Panc1 (cell line): Measurements from ENCODE around the gene POMT2. TPM values are rescaled to one million over a fixed set of nuclear protein-coding genes. Genes with fewer than 3 reads are reported as not detected.

ENCODE experiments used
- ATAC-seq: fragments of 200-7000 bp; cut with Tn5 transposase; 2 replicates; pipeline ENCODE4 v1.9.1; 2020; ENCODE audit warnings: mild to moderate bottlenecking, moderate library complexity
- BruUV-seq: library from RNA; stranded (reverse); fragments of 400-500 nt; replicated peaks from 2 replicates; lab custom pipeline; 2021; lab: Mats Ljungman, UMichigan
- CTCF ChIA-PET: fragments of 300-600 bp; sonication (Branson Sonifier 250); formaldehyde crosslinking; loops from one replicate; lab custom pipeline; 2022; ENCODE audit warnings: antibody characterized with exemption; lab: Charles Lee
- POLR2A ChIA-PET: fragments of 300-600 bp; sonication (Branson Sonifier 250); formaldehyde crosslinking; loops from one replicate; lab custom pipeline; 2022; ENCODE audit warnings: antibody characterized with exemption; lab: Charles Lee
- DNase-seq: peaks from one replicate; pipeline ENCODE4 v3.0.0-alpha.2; 2010; ENCODE audit warnings: low read depth, low spot score
- H3K27ac ChIP-seq: 2 replicates; pipeline ENCODE4 v1.5.1; 2011; ENCODE audit warnings: mild to moderate bottlenecking, low read length, inconsistent platforms
- H3K27me3 ChIP-seq: fragments of 200-500 bp; sonication (Bioruptor generic); 2 replicates; pipeline ENCODE4 v1.6.0; 2014; ENCODE audit warnings: low read length, inconsistent platforms; ENCODE audit not compliant: control insufficient read depth, insufficient read depth
- H3K36me3 ChIP-seq: fragments of 200-500 bp; sonication (Bioruptor generic); 2 replicates; pipeline ENCODE4 v1.5.1; 2014; ENCODE audit warnings: inconsistent platforms, mild to moderate bottlenecking, low read length, moderate library complexity; ENCODE audit not compliant: control insufficient read depth, insufficient read depth
- H3K4me1 ChIP-seq: 2 replicates; pipeline ENCODE4 v1.5.1; 2011; ENCODE audit warnings: inconsistent platforms, mild to moderate bottlenecking, low read length, moderate library complexity; ENCODE audit not compliant: control insufficient read depth, insufficient read depth
- H3K4me3 ChIP-seq, 2 experiments: 2 replicates each; pipeline ENCODE4 v1.5.1; 2011 to 2012; ENCODE audit warnings: low read depth in 2 of 2, low read length in 2 of 2, mild to moderate bottlenecking in 2 of 2, inconsistent platforms in 1 of 2, moderate library complexity in 1 of 2
- H3K9me3 ChIP-seq: fragments of 200-500 bp; sonication (Bioruptor generic); 2 replicates; pipeline ENCODE4 v1.5.1; 2014; ENCODE audit warnings: low read depth, mild to moderate bottlenecking, inconsistent platforms, low read length, moderate library complexity; ENCODE audit not compliant: control insufficient read depth, insufficient read depth
- POLR2AphosphoS5 ChIP-seq: IDR thresholded peaks from 2 replicates; pipeline ENCODE4 v1.6.1; 2012; ENCODE audit warnings: mild to moderate bottlenecking, low read depth, low read length, moderate library complexity
- SIN3A ChIP-seq: IDR thresholded peaks from 2 replicates; pipeline ENCODE4 v1.6.1; 2012; ENCODE audit warnings: low read depth, mild to moderate bottlenecking, low read length, moderate library complexity, borderline replicate concordance; ENCODE audit not compliant: insufficient read depth
- TCF7L2 ChIP-seq: IDR thresholded peaks from 2 replicates; pipeline ENCODE4 v1.6.1; 2011; ENCODE audit warnings: mild to moderate bottlenecking, low read depth, low read length, inconsistent platforms
- in situ Hi-C: cut with HindIII; loops from 2 replicates; pipeline ENCODE4 v1.10.0; 2016; ENCODE audit warnings: low sequenced_read_pairs, low pct_unique_long_range_greater_than_20kb
- intact Hi-C: fragments of 100-400 bp; cut with micrococcal nuclease; formaldehyde crosslinking; loops from one replicate; pipeline ENCODE4 v1.10.0; 2022; ENCODE audit not compliant: unreplicated experiment
- total RNA-seq: library from RNA; stranded (reverse); gene quantifications from one replicate; pipeline ENCODE4 v1.2.1, GENCODE V29; 2021; ENCODE audit not compliant: unreplicated experiment
- TF ChIP-seq, protein P1 (sequence below): fragments of 450-650 bp; IDR thresholded peaks from 2 replicates; pipeline ENCODE4 v1.5.1; 2017; ENCODE audit warnings: mild to moderate bottlenecking
- TF ChIP-seq, protein P2 (sequence below), 2 experiments: IDR thresholded peaks; 2 replicates each; pipeline ENCODE4 v1.6.1; 2011 to 2012; ENCODE audit warnings: low read depth in 2 of 2, control low read depth in 1 of 2, low read length in 1 of 2, mild to moderate bottlenecking in 1 of 2, moderate library complexity in 1 of 2; ENCODE audit not compliant: insufficient read depth in 1 of 2

The POMT2 gene
- total RNA-seq, 1 experiment from 2014 or later: 43.5 TPM

DNA sequence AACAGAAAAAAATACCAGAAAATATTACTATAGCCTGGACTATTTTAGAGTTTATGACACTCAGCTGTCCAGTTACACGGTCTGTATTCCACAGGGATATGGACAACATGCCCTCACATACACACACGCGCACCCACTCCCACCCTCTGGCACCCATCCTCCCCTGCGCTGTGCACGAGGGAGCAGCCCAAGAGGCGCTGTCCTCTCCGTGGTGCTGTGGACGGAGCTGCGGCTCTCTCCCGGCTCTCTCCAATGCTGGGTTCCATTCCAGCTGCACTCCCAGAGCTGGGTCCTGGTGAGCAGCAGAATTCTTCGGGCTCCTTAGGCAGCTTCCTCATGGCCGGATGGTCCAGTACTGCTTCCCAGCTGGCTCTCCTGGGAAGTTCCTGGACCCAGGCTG lies 43.7 kb downstream of the POMT2 start:
- no peak for TF ChIP-seq SIN3A
- TF ChIP-seq TCF7L2: no peak
- TF ChIP-seq POLR2AphosphoS5: no peak
- TF ChIP-seq, protein P1, sequence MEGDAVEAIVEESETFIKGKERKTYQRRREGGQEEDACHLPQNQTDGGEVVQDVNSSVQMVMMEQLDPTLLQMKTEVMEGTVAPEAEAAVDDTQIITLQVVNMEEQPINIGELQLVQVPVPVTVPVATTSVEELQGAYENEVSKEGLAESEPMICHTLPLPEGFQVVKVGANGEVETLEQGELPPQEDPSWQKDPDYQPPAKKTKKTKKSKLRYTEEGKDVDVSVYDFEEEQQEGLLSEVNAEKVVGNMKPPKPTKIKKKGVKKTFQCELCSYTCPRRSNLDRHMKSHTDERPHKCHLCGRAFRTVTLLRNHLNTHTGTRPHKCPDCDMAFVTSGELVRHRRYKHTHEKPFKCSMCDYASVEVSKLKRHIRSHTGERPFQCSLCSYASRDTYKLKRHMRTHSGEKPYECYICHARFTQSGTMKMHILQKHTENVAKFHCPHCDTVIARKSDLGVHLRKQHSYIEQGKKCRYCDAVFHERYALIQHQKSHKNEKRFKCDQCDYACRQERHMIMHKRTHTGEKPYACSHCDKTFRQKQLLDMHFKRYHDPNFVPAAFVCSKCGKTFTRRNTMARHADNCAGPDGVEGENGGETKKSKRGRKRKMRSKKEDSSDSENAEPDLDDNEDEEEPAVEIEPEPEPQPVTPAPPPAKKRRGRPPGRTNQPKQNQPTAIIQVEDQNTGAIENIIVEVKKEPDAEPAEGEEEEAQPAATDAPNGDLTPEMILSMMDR: no peak
- TF ChIP-seq, protein P2, sequence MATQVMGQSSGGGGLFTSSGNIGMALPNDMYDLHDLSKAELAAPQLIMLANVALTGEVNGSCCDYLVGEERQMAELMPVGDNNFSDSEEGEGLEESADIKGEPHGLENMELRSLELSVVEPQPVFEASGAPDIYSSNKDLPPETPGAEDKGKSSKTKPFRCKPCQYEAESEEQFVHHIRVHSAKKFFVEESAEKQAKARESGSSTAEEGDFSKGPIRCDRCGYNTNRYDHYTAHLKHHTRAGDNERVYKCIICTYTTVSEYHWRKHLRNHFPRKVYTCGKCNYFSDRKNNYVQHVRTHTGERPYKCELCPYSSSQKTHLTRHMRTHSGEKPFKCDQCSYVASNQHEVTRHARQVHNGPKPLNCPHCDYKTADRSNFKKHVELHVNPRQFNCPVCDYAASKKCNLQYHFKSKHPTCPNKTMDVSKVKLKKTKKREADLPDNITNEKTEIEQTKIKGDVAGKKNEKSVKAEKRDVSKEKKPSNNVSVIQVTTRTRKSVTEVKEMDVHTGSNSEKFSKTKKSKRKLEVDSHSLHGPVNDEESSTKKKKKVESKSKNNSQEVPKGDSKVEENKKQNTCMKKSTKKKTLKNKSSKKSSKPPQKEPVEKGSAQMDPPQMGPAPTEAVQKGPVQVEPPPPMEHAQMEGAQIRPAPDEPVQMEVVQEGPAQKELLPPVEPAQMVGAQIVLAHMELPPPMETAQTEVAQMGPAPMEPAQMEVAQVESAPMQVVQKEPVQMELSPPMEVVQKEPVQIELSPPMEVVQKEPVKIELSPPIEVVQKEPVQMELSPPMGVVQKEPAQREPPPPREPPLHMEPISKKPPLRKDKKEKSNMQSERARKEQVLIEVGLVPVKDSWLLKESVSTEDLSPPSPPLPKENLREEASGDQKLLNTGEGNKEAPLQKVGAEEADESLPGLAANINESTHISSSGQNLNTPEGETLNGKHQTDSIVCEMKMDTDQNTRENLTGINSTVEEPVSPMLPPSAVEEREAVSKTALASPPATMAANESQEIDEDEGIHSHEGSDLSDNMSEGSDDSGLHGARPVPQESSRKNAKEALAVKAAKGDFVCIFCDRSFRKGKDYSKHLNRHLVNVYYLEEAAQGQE (IDR thresholded peaks at IDR 0.05; ENCODE audit: insufficient read depth in 1 of 2, low read depth in 2 of 2, low read length in 1 of 2): no peak
- ChIA-PET POLR2A (no interaction called here), CTCF (no interaction called here)
- Histone ChIP-seq H3K27ac (no peak overlapping the region), H3K4me1 (no peaks in the 10 kb centered on the region), H3K9me3 (no peaks in the 10 kb centered on the region), H3K4me3 (no peak overlapping the region), H3K36me3 (no peaks in the 10 kb centered on the region), H3K27me3 (no peaks in the 10 kb centered on the region)
- ATAC-seq: no peak
- in situ Hi-C loops (no loop called here), intact Hi-C loops (no loop called here)
- no peak for DNase-seq
- no TSS peak for BruUV-seq

DNA sequence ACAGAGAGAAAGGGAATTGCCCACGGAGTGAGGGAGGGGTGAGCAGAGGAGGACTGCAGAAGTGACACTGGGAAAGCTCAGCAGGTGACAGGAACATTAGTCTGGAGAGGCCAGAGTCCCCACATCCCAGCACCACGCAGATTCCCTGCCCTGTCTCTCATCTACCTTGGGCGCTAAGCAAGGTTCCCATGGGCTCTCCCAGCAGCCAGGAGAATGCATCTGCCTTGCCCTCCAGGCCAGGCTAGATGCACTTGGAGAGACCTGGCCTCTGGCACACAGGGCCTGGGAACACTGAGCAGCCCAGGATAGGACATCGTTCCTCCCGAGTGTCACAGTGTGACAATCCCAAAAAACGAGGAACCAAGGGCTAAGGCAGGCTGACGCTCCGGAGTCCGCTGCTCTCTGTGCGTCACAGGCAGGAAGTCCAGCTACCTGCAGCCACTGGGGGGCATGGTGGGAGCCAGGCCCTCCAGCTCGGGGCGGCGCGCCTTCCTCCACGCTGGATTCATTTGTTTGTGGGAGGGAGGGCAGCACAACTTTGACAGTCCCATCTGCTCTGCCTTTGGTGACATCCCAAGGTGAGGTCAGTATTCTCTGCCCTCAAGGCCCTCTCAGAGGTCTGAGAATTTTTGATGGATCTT lies 44.3 kb downstream of the POMT2 start:
- TF ChIP-seq, protein P2 (IDR thresholded peaks at IDR 0.05; ENCODE audit: insufficient read depth in 1 of 2, low read depth in 2 of 2, low read length in 1 of 2): no peak
- TF ChIP-seq, protein P1: no peak
- TF ChIP-seq POLR2AphosphoS5 (no peak), SIN3A (no peak), TCF7L2 (no peak)
- Histone ChIP-seq H3K9me3 (no peaks in the 10 kb centered on the region), H3K27ac (no peak overlapping the region), H3K36me3 (no peaks in the 10 kb centered on the region), H3K4me3 (no peak overlapping the region), H3K27me3 (no peaks in the 10 kb centered on the region), H3K4me1 (no peaks in the 10 kb centered on the region)
- ChIA-PET POLR2A (no interaction called here), CTCF (no interaction called here)
- no TSS peak for BruUV-seq
- intact Hi-C loops (no loop called here), in situ Hi-C loops (no loop called here)
- DNase-seq (no peak), ATAC-seq (no peak)
